ENCODE results near the gene ELF2.
"Not testable (repeated sequence)": the region's sequence is repeated elsewhere in the genome, so short reads cannot be mapped to it uniquely, and the experiment has no call there.

Gene ELF2

DNA sequence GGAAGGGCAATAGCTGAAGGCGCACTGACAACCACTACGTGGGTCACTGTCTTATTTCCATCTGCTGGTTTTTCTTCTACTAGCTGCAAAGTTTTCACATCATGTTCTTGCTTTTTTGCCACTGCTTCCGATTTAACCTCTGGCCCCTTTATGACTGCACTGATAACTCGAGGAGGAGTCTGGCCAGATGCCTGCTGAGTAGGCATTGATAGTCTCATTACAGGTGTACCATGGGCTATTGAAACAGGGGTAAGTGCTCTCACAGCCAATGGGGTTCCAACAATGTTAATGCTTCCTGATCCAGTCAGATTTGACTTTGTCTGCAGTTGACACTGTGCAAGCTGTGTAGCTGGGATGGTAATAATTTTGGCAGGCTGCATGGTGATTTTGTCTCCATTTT is 118.0 kb downstream of the ELF2 start:
- not testable (repeated sequence) for DNase-seq

DNA sequence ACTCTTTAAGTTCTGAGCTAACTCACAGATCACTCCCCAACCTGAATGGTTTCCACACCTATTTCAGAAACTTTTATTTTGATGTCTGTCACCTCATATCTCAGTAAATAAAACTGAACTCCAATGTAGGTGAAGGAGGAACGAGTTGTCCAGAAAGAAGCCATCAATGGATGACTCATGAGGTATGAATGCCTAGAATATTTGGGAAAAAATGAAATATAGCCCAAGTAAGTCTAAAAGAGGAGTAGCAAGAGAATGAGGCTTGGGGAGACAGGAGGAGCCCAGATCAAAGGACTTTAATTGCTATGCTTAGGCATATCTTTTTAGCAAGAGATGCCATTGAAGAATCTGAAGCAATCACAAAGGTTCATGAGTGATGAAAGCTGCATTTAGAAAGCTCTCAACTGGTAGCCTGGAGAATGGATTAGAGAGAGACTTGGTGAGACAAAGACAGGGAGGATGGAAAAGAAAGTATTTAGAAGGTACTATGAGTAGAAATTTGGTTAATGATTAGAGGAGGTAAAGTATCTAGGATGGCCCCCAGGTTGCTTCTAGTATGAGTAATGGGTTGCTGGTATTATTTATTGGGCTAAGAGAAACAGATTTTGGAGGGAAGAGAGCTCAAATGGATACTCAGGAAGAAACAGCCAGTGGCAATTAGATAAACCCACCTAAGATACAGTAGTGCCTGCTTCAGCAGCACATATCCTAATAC is 122.1 kb downstream of the ELF2 start:
- DNase-seq = no peak

DNA sequence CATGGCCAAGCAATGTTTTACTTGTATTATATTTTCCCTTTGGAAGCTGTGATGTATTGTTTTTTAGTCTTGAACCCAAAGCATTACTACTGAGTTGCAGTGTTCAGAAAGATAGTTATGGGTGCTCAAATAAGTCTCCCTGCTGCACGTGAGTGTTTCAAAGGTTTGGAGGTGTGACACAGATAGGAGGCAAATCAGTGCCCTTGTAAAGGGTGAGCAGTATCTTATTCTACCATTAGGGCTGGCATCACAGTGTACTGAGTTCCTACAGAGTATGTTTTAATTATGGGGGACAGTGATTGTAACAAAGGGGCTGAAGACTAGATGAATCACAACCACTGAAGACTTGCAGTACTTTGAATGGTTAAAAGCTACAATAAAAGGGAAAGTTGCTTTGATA is 123.1 kb downstream of the ELF2 start:
- DNase-seq = no peak

DNA sequence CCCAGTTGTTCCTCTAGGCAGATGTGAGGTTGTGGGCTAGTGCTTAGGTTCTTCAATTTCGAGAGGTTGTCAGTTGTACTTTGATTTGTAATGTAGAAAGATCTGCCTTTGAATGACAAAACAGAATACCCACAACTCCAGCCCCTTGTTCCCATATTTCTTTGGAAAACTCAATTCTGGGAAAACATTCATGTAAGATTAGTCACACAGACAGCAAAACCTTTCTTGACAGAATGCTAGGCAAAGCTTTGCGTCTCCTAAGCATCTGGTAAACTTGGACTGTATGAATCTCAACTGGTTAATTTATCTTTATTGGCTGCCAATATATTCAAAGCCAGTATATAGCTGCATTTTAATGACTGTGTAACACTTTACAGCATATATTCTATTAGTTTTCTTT is 126.6 kb downstream of the ELF2 start:
- DNase-seq = no peak

DNA sequence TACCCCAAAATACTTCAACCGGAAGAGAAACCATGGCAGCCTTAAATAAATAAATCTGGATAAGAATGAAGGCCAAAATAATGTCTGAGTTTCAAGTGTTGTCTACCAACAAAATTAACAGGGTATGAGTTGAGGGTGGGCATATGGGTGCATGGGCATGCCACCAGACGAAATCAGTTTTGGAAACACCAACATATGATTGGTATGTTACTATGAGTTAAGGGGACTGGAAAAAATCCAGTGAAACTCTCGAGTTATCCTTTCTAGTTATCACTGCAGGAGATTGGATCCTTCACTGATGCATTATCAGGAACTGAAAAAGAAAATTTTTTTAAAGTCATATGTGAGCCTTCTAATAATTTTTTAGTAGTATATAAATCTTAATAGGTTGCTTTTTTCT is 129.0 kb downstream of the ELF2 start:
- no peak for DNase-seq

DNA sequence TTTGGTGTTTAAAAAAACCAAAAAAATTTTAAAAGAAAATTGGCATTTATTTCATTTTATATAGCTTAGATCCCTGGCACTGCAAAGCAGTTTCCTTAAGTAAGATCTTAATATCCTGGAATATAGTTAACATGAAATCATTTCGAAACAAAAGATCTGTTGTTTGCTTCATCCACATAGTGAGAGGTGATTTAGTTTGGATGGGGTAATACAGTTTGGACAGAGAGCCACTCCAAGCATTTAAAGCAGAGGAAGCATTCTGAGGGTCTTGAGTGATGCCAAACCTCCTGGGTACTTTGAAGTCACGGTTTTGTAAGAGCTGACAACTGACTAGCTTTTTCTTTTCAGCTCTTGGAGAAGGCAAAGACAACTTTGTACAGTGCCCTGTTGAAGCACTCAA is 132.7 kb downstream of the ELF2 start:
- DNase-seq = no peak

DNA sequence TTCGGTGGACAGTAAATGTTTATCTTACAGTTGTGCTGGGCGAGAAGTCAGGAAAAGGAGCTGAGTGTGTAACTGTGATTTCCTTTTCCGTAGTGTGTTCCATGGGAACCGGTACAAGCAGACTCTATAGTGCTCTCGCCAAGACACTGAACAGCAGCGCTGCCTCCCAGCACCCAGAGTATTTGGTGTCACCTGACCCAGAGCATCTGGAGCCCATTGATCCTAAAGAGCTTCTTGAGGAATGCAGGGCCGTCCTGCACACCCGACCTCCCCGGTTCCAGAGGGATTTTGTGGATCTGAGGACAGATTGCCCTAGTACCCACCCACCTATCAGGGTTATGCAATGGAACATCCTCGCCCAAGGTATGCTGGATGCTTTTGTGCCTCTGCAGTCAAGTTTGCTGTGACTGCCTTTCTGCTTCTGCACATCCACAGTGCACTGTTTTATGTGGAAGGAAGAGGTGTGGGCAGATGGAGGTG is 134.0 kb downstream of the ELF2 start:
- no peak for DNase-seq

DNA sequence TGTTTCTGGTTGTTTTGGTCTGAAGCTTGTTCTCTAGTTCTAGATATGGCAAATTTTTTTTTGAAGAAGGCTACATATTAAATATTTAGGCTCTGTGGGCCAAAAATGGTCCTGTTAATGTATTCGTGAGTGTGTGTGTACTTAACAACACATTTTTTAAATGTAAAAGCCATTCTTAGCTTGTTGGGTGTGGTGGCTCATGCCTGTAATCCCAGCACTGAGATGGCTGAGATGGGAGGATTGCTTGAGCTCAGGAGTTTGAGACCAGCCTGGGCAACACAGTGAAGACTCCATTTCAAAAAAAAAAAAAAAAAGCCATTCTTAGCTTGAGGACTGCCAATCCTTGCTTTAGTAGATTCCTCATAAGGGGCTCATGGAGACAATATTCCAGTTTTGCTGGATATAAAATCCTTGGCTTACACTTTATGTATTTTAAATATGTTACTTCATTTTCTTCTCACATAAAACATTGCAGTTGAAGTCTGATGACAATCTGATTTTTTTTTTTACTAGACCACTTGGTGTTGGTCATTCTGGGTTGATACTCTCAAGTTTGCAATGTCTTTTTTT is 138.1 kb downstream of the ELF2 start:
- DNase-seq = no peak

DNA sequence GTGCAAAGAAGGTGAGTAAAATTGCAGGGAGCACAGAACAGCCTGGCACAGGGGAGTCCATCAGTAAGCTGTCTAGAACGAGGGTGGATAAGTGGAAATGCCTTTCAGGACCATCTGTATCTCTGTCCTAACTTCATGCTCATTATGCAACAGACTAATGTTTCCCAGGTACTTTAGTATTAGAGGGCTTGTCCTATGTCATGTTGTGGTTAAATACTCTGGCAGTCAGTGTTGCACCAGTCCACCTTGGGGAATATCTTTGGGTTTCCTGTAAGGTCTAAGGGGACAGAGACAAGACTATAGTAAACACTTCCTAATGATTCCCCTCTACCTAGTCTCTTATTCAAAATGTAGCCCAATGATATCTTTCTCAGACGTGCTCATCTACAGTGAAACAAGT is 140.1 kb downstream of the ELF2 start:
- DNase-seq = no peak

DNA sequence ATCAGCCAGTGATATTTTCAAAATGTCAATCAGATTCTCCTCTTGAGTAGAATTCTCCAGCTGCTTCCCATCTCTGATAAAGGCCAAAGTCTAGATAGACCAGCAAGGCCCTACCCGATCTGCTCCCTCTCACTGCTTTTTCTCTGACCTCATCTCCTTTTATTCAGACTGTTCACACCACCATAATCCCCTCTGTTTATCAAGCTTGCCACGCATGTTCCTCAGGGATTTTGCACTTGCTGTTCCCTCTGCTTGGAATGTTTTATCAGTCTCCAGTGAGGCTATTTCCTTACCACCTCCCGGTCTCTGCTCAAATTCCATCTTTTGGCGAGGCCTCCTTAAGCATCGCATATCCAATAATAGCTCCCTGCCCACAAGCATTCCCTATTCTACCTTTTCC is 141.4 kb downstream of the ELF2 start:
- DNase-seq = no peak

DNA sequence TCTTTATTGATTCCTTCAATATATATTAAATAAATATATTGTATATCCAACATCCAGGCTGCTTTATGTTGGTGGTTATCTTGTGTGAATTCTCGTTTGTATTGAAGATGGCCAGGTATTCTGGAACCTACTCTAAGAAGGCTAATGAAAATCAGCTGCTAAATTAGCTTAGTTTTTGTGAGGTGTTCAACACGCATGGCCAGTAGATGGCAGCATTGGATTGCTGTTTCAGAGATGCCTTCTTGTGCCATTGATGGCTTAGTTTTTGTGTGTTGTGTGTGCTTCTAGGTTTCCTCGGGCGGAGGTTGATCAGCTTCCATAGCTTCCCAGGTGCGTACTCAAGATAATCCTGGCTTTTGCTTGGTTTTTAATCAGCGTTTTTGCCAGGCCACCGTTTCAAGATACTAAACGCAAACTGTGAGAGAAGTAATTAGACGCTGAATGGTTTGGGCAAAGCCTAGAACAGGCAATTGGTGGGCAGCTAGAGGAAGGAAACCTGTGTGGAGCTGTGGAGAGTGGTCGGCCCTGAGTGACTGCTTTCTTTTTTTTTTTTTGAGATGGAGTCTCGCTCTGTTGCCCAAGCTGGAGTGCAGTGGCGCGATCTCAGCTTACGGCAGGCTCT is 146.3 kb downstream of the ELF2 start:
- DNase-seq = peak; percentile 59

DNA sequence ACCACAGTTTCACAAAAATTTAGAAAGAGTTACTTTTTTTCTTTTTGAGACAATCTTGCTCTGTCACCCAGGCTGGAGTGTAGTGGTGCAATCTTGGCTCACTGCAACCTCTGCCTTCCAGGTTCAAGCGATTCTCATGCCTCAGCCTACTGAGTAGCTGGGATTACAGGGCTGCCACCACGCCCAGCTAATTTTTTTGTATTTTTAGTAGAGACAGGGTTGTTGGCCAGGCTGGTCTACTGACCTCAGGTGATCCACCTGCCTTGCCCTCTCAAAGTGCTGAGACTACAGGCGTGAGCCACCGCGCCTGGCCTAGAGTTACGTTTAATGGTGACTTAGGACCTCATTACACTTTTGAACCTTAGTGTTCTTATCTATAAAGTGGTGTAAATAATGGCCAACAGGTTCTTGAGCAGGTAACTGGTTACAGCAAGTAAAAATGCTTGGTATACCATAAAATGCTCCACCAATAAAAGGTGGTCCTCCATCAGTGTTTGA is 147.1 kb downstream of the ELF2 start:
- DNase-seq = not testable (repeated sequence)

DNA sequence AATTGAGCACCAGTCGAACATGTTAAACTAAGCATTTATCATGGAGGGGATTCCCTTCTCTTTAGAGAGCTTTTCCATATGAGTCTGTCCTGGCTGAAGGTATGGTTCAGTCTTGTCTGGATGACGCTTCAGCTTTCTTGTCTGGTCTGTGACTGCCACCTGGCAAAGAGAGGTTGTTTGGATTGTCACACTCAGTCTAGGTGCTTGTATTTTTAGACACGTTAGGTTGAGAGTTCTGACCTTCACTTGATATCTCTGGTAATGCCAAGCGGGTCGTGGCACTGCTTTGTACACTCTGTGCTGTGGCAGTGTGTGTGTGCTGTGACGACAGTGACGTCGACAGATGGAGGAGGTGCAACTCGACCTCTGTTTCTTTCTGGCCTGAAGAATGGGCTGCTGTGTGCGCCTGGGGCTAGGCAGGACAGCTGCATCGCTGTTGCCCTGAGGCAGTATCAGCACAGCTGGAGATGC is 148.8 kb downstream of the ELF2 start:
- DNase-seq = no peak

DNA sequence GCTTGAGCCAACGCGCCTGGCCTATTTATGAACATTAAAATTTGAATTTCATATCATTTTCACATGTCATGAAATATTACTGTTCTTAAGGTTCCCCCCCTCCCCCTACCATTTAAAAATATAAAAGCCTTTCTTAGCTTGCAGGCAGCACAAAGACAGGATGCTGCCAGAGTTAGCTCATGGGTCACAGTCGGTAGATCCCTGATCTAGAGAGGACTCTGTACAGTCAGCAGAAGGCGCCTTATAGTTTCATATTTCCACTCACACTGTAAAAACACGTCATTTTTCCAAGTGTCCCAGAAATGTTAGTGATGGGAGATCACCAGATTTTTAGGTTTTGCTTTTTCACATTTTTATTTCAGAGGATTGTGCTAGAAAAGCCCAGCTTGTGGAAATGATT is 149.2 kb downstream of the ELF2 start:
- DNase-seq = no peak

DNA sequence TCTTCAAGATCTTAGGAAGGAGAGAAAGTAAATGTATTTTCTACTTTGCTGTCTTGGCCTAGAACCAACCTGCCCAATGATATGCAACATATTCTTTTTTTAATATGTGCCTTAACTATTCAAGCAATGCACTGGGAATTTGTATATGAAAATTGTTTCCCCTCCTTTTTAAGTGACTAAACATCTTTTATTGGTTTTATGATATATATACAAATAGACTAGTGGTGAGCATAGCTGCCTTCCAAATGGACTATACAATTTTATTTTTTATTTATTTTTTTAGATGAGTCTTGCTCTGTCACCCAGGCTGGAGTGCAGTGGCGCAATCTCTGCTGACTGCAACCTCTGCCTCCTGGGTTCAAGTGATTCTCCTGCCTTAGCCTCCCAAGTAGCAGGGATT is 151.2 kb downstream of the ELF2 start:
- DNase-seq = no peak

DNA sequence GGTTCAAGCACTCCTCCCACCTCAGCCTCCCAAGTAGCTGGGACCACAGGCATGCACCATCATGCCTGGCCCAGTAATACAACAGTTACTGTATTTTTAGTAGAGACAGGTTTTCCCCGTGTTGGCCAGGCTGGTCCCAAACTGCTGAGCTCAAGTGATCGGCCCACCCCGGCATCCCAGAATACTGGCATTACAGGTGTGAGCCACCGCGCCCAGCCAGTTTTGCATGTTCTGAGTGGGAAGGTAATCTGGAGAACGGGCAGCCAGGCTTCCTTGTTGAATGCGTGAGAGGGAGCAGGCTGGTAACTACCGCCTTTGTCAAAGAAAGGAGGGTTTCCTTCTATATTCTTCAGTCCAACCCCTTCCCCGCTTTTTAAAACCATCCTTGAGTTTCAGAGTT is 152.3 kb downstream of the ELF2 start:
- no peak for DNase-seq

DNA sequence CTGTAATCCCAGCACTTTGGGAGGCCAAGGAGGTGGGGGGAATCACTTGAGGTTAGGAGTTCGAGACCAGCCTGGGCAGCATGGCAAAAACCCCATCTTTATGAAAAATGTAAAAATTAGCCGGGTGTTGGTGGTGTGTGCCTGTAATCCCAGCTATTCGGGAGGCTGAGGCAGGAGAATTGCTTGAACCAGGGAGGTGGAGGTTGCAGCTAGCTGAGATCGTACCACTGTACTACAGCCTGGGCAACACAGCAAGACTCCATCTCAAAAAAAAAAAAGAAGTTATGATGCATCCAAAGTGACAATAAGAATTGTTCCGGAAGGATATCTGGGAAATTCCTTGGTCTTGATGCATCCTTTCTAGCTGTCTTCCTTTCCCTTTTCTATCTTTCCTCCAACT is 154.2 kb downstream of the ELF2 start:
- no peak for DNase-seq

DNA sequence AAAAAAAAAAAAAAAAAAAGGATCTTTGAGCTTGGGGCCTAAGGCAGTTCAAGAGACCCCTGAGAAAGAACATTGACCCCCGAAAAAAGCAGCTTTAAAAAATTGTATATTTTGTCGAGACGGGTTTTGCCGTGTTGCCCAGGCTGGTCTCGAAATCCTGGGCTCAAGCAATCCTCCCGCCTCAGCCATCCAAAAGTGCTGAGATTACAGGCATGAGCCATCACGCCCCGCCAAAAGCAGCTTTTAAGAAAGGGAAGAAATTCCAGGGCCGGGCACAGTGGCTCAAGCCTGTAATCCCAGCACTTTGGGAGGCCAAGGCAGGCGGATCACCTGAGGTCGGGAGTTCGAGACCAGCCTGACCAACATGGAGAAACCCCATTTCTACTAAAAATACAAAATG is 155.9 kb downstream of the ELF2 start:
- DNase-seq = not testable (repeated sequence)

DNA sequence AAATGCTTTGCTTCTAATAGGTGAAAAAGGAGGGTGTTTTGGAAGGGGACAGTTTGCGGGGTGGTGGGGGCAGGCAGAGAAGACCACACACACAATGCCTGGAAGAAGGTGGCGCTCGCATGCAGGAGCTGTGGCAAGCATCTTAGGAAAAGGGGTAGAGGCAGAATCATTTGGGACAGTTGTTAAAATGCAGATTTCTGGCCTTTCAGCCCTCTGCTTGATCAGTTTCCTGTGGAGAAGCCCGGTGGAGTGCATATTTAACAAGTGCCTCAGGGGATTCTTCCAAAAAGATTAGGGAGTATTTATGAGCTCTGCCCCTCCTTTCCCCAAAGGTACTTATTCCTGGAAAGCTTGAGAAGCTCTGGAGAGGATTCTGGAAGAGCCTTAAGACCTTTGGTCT is 156.6 kb downstream of the ELF2 start:
- no peak for DNase-seq

DNA sequence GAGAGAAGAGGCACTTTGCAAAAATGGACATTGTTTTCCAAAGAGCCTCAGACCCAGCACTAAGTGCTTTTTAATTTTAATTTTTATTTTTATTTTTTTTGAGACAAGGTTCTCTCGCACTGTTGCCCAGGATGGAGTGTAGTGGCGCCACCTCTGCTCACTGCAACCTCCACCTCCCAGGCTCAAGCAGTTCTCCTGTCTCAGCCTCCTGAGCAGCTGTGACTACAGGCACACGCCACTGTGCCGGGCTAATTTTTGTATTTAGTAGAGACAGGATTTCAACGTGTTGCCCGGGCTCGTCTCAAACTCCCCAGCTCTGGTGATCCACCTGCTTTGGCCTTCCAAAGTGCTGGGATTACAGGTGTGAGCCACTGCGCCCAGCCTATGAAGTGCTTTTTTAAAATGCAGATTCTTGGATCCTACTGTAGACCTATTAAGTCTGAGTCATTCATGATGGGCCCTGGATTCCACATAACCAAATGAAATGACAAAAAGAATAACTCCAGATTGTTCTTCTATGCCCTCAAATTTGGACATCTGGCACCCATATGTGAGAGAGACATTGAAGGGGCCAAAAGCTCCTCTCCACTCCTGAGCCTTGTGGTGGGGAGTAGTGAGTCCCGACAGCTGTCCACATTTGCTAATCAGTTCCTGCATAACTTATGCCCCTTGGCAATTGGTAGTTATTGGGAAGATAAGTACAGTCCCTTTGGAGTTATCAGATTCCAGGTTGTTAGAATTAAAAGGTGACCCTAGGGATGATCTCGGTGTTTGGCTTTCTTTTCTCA is 157.9 kb downstream of the ELF2 start:
- no peak for DNase-seq

DNA sequence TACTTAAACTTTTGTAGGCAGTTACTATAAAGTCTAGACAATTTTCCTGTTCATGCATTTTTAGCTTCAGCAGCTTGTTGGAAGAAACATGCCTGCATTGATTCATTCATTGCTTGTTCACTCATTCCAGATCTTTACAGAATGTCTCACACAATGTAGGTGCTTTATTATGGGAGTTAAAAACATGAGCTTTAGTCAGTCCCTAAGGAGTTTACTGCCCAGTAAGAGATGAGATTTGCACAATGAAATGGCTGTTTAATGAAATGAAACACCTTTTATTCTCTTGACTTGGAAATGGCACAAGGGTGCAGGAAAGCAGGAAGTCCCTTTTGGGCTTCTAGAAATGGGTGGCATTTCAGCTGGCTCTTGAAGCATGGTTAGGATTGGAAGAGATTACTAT is 158.5 kb downstream of the ELF2 start:
- DNase-seq = no peak

DNA sequence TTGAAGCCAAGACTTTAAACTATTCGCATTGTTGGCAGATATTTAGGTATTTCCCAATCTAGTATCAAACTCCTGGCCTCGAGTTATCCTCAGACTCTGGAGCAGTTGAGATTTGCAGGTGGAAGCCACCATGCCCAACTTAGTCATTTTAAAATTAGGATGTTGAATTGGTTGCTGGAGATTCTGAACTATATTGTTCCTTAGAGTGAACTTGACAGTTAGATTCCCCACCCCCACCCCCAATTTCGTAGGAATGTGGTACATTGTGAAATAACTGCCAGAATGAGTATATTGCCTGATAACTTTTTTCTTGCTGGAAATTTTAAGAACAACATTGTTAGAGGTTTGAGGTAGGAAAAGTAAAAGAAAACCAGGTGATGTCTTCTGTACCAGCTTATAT is 159.2 kb downstream of the ELF2 start:
- no peak for DNase-seq

DNA sequence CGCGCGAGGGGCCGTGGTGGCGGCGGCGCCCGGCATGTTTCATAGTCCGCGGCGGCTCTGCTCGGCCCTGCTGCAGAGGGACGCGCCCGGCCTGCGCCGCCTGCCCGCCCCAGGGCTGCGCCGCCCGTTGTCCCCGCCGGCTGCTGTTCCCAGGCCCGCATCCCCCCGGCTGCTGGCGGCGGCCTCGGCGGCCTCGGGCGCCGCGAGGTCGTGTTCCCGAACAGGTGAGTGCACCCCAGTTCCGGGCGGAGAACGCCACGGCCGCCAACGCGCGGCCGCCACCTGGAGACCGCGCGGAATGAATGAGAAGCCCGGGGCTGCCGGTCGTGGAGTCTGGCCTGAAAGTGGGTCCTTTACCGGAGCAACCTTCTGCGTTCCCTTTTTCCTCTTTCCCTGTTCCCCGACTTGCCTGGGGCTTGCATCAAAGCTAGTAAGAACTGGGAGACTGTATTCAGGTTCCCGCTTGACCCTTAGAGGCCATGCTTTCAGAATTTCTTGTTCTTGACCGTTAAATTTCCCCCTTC is 161.0 kb downstream of the ELF2 start:
- DNase-seq = no peak
